GM18508 (cell line): Measurements from ENCODE around the gene ZNHIT3.

Experiments used
- ATAC-seq: cut with Tn5 transposase; IDR thresholded peaks from one replicate; pipeline ENCODE4 v1.9.1; 2021; ENCODE audit warnings: moderate number of reproducible peaks; ENCODE audit not compliant: insufficient read depth, unreplicated experiment

Gene ZNHIT3

DNA sequence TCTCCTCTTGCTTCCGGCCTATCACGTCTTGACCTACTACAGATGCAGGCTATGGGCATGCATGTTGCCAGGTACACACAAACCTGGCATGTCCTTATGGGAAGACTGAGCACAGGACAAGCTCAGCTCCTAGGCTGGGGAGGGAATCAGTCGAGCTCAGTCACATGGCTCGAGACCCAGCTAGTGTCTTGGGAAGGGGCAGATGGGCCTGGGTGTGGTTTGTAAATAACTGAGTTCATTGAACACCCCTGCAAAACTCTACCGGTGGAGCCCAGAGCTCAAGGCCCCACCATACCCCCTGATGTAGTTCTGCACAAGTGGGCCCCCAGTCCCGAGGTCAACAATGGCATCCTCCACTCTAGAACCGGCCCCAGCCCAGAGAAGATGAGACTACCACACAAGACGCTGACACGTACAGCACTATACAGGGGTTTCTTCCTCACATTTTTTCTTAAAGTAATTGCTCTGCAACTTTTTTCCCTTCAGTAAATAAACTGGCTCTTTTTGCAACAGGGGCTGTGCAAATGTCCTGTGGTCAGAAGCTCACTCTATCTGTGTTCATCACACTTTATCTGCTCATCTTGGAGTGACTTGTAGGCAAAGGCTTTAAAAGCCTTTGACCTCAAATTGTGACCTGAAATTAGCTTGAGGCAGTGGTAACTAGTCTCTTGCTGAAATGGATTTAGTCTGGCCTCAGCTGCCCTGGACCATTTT lies 22.9 kb downstream of the ZNHIT3 start:
- no peak for ATAC-seq

DNA sequence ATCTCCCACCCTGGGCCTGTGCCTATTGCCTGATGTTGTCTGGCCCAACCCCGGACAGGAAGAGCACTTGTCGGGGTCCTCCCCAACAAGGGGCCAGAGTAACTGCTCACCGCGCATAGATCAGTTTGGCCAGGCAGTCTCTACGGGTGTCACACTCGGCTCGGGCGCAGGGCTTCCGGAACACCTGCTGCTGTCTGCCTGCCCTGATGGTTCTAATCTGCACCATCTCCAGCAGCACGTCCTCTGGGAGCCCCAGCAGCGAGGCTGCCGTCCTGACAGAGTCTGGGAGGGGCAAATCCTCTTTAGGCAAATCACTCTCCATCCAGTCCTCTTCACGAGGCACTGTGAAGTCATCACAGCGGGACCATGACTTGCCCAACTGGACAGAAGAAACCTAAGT lies 24.2 kb downstream of the ZNHIT3 start:
- ATAC-seq = no peak

DNA sequence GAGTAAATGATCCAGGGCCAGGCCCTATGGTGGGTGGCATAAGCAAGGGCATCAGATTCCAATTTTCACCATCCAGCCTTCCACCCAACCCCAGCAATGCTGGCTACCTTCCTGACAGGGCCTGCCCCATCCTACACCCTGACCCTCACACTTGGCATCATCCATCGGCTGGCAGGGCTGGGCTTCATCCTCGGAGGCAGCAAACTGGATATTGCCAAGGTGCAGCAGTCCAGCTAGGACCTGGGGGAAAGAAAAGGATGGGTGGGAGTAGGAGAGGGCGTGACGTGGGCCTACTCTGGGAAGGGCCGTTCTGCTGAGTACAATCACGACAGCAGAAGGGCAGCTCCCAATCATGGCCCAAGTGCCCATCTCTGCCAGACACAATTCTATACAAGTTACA lies 24.7 kb downstream of the ZNHIT3 start:
- no peak for ATAC-seq

DNA sequence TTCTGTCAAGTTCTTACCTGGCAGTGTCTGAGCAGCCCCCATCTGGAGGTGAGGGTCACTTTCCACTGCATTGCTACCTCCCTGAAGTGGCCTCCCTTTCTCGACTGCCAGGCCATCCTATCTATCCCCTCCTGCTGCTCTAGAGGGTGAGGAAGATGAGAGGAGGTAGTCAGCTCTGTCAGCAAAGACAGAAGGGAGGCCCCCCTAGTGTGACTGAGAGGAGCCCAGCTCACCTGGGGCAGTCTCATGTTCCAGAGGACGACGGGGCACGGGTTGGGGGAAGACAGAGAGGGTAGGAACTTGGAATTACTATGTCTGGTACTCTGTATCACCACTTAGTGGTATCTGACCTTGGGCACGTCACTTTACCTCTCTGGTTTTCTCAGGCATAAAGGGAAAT lies 26.2 kb downstream of the ZNHIT3 start:
- no peak for ATAC-seq

DNA sequence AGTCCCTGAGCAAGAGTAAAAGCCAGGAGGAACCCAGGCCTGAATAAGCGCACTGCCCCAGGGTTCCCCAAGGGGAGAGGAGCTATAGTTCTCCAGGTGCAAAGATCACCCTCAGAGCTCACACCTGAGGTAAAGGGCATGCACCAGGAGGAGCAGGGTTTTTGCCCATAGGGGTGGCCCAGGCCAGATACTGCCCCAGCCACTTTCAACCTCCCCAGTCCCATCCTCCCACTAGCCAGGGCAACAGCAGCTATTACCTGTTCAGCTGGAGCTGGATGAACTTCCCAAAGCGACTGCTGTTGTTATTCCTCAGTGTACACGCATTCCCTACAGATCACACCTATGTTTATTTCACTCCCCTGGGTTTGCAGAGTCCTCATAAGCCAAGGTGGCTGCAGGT lies 28.4 kb downstream of the ZNHIT3 start:
- no peak for ATAC-seq

DNA sequence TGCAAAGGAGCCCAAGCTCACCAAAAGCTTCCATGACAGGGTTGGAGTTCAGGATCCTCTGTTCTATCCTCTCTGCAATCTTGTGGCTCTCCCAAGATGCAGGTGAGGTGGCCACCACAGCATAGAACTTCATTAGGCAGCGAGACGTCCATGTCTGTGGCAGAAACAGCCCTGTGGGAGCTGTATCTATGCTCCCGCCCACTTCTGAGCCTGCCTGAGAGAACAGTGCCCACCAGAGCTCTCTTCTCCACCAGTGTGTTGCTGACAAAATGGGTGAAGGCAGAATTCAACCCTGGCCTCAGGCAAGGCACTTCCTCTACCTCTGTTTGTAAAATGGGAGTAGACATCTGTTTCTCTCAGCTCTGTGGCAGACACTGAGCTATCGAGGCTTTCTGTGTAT lies 29.4 kb downstream of the ZNHIT3 start:
- no peak for ATAC-seq

DNA sequence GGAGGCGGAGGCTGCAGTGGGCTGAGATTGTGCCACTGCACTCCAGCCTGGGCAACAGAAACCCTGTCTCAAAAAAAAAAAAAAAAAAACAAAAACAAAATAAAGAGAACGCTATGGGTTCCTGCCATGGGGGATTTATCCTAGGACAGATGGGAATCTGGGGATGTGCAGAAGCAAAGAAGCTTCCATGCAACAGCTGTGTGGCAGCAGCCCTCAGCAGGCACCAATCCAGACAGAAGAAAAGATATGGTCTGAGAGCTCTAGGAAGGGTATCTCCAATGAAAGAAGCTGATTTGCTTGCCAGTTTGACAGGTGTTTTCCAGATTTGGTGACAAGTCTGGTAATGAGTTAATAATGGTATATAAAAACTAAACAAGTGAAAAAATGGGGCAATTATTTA lies 36.6 kb downstream of the ZNHIT3 start:
- ATAC-seq = no peak

DNA sequence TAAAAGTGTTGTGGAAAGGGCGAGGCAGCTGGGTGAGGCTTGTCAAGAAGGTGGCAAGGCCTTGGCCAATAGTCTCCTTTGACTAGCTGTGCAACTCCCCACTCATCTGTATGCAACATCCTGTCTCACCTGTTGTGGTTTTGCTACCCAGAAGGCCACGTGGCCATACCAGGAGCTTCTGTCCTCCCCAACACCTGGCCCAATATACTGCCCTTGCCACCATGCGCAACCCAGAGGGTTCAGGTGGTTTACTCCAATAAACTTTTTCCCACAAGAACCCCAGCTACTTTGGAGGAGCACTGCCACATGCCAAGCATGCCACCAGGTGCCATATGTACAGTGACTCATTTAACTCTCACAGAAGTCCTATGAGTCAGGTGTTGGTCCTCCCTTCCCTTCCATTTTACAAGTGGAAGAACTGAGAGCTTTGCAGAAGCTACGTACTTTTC lies 38.0 kb downstream of the ZNHIT3 start:
- no peak for ATAC-seq

DNA sequence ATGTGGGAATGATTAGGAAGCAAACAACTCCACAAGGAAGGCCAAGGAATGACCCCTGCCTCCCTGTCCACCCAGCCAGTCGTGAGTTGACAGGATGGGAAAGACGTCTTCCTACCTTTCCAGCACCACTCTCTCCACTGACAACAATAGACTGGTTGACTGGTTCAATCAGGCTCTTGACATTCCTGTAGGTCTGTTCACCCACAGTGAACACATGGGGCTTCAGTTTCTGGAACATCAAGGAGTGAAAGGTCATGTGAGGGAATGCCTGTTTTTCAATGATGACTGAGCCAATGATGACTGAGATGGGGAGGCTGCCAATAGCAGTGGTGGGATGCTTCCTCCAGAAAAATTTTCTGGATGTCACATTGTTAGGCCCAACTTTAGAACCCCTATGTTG lies 38.6 kb downstream of the ZNHIT3 start:
- ATAC-seq = no peak

DNA sequence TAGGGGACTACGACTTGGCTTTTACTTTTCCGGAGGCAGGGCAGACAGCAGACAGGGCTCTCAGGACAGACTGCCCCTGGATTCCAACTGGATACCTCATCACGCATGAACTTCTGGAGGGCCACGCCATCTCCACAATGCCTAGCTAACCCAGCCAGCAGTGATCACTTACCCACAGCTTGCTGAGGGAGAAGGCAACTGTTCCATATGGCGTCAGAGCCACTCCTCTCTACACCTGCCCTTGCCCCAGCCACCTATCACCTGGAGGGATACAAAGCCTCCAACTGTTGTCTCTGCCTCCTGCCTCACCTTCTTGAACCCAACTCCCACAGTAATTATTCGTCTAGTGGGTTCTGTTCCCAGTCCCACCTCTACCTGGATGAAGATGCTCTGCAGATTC lies 39.4 kb downstream of the ZNHIT3 start:
- ATAC-seq = no peak

DNA sequence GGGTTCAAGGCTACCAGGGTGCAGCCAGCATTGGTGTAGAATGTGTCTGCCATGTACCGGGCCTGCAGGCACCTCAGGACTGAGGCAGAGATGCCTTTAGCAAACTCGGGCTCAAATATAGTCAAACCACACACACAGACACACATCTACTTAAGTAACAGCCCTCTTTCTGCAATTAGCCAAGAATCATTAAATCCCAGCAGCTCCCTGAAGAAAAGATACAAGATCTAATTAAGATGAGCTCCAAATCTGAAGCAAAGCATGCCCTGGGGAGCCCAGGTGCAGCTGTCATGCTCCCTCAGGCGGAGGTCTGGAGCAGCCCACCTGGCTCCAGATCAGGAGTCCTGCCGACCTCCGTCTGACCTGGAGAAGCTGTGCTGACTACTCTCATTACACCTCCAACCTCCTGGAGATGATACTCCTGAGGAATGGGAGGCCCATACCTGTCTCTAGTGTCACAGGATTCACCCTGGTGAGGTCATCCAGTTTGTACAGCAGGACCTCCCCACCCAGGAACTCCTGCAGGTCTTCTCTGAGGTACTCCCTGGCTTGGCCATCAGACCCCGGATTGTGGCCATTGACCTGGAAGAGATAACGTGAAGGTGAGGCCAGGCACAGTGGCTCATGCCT lies 41.3 kb downstream of the ZNHIT3 start:
- no peak for ATAC-seq

DNA sequence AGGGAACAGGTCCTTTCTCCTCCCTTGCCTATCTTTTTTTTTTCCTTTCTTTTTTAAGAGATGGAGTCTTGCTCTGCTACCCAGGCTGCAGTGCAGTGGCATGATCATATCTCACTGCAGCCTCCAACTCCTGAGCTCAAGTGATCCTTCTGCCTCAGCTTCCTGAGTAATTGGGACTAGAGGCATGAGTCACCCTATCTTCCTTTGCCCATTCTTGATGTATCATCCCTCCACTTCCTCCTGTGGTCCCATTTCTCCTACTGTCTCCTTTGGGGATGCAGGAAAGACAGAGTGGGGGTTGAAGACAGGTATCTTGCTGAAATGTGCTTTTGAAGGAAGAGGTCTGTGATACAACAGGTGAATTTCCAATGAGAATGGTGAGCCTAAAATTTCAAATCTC lies 42.6 kb downstream of the ZNHIT3 start:
- no peak for ATAC-seq

DNA sequence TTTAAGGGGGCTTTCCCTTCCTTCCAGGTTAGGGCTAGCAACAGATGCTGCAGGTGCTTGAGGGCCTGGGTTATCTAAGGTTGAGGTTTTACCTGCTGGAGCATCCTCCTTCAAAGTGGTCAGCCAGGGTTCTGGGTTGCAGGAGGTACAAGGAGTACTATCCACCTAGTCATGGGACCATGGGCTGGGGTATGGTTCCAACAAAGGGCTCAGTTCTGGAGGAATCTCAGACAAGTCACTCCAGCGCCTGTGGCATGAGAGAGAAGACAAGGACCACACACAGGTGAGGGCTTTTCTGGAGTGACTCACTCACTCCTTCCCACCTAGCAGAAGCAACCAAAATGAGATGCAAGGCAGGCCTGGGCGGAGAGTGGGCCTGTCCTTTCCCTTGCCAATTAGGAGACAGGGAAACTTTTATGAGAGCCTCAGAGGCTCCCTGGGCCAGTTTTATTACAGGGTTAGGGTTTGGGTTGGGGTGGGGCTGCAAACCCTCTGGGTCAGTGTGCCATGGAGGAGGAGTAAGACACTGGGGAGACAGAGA lies 46.0 kb downstream of the ZNHIT3 start:
- ATAC-seq = no peak

DNA sequence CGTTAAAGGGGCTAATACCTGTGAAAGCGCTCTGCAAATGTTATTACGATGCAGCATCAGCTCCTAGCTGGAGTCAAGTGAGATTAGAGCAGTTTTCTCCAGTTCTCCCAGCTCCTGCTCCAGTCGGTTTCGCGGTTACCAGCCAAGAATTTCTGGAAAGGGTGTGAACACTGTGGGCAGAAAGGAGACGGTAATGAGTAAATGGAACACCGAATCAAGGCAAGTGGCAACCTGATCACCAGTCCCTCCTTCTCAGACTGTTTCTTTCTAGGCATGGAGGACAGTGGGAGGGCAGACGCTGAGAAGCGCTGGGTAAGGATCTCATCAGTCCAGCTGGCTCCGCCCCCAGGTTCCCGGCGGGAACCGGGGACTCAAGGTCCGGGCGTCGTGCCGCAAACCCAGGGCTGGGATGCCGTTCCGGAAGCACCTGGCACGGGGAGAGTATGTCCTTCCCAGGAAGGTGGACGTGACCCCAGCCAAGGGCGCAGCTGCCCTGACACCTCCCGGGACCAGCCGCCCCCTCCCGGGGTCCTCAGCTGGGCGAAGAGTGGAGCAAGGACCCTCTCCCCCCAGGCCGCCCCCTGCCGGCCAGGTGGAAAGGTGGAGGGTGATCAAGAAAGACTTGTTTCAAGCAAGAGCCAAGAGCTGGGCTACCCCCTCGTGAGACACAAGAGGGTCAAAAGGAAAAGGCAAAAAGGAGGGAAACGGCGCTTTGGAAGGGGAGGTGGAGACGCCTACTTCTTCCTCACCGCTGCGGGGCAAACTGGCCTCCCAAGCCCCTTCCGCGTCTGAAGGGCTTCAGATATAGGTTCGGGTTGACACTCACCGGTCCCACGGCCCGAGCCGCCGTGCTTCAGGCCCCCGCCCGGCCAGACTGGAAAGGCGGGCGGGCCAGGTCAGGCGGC lies 47.7 kb downstream of the ZNHIT3 start:
- no peak for ATAC-seq

DNA sequence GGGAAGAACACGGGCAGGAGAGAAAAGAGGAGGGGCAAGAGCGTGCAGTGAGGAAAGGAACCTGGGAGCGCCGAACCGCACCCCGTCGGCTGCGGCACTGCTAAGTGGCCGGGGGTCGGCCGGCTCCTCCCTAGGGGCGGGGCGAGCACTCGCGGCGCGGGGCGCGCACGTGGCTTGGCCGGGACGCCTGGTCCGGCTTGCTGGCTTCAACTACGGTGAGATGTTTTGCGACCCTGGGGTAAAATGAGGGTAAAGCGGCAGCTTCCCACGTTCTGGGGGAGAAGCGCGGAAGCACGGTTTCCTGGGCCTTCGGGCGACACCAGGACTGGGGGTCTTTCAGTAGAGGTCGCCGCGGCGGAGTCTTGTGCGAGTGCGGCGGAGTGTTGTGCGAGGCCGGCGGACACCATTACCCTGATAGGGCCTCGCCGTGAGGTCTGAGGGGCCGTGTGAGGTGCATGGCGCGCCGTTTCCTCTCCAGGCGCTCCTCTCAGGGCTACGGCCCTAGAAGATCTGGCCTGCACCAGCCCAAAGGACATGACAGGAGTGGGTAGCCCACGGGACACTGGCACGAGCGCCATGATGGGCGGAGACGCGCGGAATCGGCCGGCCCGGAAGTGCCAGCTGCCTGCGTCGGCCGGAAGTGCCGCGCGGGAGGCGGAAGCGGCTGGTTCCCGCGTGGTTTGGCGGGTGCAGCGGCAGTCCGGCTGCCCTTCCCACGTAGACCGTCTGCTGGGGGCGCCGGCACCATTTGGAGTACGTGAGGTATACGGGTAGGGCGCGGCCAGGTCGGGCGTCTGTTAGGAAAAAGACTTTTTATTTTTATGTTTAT lies 48.6 kb downstream of the ZNHIT3 start, which contains the start of the genes MYO19 and PIGW:
TSS of gene MYO19 (minus strand) at position 29 of the 829 bp plus-strand sequence. CDS start 2,330 bp downstream, outside the sequence.
TSS of gene PIGW (plus strand) at position 148 of the 829 bp plus-strand sequence. CDS start 2,115 bp downstream, outside the sequence.
- ATAC-seq = no peak

DNA sequence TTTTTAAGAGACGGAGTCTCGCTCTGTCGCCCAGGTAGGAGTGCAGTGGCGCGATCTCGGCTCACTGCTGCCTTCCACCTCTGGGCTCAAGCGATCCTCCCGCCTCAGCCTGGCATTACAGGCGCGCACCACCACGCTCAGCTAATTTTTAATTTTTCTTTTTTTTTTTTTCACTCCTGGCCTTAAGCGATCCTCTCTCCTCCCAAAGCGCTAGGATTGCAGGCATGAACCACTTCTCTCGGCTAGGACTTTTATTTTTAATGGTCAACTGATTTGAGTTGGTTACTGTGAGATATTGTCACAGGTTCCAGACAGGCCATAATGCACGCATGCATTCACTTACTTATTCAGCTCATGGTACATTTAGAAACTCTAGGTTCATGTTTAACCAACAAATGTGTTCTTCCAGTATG lies 49.2 kb downstream of the ZNHIT3 start:
- no peak for ATAC-seq

DNA sequence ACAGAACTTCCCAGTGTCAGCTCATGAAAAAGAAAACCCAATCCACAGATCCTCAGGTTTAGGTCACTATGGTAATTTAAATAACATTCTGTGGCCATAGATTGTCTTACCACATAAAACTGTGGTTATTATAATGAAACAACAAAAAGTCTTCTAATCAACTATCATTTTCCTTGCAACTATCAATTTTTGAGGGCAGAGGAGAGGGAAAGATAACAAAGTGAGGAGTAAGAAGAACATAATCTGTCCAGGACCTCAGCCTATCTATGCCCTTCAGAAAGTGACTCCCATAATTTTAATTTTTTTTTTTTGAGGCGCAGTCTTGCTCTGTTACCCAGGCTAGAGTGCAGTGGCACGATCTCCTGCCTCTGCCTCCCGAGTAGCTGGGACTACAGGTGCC lies 54.2 kb downstream of the ZNHIT3 start:
- ATAC-seq = no peak

DNA sequence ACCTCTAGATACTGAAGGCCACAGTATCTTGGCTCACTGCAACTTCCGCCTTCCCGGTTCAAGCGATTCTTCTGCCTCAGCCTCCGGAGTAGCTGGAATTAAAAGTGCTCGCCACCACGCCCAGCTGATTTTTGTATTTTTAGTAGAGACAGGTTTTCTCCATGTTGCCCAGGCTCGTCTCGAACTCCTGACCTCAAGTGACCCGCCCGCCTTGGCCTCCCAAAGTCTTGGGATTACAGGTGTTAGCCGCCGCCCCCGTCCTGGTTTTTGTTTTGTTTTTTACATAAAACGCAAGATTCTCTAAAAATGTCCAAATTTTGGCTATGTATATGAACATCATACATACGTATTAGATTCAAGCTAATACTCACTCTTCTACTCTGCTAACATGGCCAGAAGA lies 56.3 kb downstream of the ZNHIT3 start:
- no peak for ATAC-seq

DNA sequence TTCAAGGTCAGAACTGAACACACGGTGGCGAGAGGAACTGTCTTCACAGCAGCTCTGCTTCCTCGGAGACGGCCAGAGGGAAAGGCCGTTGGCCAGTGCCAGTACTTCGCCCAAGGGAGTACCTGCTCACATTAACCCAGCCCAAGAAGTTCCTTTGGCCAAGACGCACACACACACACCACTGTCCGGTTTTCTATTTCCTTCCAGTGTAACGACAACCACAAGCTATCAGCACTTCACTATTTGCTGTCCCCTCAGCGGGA lies 57.5 kb downstream of the ZNHIT3 start:
- no peak for ATAC-seq
